GM03348 (cell line): ENCODE measurements around the gene GPR75.
"Not testable (repeated sequence)": the region's sequence is repeated elsewhere in the genome, so short reads cannot be mapped to it uniquely, and the experiment has no call there.

Experiments
- DNase-seq: peaks from one replicate; pipeline ENCODE4 v3.0.0; 2012; ENCODE audit warnings: low spot score

The GPR75 gene

DNA sequence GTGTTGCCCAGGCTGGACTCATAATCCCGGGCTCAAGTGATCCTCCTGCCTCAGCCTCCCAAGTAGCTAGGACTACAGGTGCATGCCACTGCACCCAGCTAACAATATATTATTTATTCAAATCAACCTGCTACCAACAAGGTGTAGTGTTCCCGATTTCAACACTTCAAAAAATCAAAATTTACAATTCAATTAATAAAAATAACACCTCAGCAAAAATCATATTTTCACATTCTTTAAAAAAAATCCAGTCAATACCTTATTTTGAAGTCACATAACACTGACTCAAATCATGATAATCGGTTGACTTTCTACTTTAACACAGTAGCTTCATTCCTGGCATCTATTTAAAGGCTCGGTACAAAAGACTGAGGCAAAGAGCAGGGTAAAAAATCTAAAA, 7.2 kb downstream of the GPR75 start:
- no peak for DNase-seq

DNA sequence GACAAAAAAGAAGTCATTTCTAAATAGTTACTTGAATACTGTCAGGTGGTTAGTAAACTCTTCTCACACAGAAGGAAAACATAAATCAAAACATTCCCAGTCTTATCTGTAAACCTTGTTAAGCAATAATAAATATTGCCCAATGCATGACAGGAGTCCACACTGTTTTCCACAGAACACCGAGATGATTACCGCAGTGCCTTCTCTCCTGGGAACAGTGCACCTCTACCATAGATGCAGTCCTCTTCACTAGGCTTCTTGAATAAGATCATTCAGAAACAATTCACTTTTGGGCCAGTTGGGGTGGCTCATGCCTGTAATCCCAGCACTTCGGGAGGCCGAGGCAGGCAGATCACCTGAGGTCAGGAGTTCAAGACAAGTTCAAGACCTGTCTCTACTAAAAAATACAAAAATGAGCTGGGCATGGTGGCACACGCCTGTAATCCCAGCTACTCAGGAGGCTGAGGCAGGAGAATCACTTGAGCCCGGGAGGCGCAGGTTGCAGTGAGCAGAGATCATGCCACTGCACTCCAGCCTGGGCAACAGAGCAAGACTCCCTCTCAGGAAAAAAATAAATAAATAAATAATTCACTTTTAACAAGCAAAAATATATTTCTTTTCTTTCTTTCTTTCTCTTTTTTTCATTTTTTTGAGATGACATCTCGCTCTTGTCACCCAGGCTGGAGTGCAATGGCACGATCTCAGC, 8.6 kb downstream of the GPR75 start:
- not testable (repeated sequence) for DNase-seq

DNA sequence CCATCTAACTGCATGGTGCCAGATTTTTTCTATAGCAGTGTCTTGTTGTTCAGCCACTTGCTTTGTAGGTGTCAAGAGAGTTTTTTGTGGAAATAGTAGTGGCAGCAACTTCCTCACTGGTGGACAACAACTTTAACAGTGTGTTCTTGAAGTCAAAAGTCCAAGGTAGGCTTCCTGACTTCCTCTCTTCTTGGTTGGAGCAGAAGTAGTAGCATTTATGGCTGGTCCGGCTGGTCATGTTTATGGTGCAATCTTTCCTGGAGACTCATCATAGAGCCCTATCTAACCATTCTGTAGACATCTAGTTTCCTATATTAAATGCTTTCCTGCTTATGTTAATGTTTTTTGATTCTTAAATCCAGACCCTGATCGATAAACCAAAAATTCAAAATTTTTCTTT, 11.7 kb downstream of the GPR75 start:
- DNase-seq, result no peak

DNA sequence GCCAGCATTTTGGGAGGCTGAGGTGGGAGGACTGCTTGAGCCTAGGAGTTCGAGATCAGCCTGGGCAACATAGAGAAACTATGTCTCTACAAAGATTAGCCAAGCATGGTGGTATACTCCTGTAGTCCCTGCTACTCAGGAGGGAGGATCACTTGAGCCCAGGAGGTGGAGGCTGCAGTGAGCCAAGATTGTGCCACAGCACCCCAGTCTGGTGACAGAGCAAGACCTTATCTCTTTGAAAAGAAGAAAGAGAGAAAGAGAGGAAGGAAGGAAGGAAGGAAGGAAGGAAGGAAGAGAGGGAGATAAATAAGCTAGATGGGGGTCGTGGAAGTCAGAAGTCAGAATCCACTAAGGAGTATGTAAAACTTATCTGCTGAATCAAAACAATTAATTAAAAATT, 16.2 kb downstream of the GPR75 start:
- no peak for DNase-seq

DNA sequence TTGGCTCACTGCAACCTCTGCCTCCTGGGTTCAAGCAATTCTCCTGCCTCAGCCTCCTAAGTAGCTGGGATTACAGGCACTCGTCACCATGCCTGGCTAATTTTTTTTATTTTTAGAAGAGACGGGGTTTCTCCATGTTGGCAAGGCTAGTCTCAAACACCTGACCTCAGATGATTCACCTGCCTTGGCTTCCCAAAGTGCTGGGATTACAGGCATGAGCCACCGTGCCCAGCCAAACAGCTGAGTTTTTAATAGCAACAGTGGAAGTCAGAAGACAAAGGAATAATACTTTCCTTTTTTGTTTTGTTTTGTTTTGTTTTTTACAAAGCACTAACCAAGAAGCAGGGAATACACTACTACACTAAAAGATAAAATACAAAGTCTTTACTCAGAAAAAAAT, 16.9 kb downstream of the GPR75 start:
- DNase-seq, result no peak

DNA sequence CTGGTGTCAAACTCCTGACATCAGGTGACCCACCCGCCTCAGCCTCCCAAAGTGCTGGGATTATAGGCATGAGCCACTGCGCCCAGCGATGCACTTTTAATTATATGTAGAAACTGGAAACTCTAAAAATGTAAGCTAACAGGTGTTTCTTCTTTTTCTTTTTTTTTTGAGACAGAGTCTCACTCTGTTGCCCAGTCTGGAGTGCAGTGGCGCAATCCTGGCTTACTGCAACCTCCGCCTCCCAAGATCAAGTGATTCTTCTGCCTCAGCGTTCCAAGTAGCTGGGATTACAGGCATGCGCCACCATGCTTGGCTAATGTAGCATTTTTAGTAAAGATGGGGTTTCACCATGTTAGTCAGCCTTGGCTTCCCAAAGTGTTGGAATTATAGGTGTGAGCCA, 18.1 kb downstream of the GPR75 start:
- DNase-seq, result not testable (repeated sequence)

DNA sequence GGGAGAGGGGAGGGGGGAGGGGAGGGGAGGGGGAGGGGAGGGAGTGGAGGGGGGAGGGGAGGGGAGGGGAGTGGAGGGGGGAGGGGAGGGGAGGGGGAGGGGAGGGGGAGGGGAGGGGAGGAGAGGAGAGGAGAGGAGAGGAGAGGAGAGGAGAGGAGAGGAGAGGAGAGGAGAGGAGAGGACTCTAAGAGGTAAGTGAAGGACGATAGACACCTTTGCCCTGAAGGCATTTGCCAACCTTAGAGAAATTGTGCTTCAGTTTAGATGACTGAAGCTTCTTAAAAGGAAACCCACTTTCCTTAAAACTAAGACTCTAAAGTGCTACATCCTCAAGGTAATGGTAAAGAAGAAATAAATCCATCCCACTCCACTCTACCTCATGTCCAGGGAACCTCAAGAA, 19.2 kb downstream of the GPR75 start:
- DNase-seq, result no peak

DNA sequence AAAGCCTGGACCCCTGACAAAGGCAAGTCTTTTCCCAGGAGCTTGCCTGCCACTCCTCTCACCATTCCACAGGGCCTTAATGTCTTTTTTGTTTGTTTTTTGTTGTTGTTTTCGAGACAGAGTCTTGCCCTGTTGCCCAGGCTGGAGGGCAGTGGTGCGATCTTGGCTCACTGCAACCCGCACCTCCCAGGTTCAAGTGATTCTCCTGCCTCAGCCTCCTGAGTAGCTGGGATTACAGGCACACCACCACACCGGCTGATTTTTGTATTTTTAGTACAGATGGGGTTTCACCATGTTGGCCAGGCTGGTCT, 29.8 kb downstream of the GPR75 start:
- DNase-seq, result not testable (repeated sequence)

DNA sequence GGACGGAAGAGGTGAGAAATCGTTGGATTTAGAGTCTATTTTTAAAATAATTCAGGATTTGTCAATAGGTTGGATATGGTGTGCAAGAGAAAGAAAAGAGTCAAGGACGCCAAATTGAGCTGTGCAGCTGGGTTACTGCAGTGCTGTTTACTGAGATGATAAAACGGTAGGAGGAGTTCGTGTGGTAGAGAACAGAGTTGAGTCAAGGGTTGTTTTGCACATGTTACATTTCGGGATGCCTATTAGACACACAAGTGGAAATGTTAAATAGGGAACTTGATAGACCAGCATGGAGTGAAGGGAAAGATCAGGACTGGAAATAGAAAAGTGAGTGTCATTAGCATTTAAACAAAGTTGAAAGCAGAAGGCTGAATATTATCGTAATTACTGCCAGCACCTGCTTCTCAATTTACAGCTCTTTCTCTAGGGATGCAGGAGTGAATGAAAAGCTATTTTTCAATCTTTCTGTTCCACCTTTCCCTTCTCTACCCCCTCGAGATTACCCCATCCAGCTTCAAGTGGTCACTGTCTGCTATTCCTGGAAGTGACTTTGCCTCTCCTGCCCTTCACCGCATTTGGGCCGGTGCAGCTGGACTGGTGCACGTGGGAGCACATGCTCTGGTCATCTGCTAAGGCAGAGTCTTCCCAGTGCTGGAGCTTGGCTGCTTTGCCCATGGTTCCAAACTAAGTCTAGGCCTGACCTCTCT, 30.3 kb downstream of the GPR75 start:
- DNase-seq, result no peak

DNA sequence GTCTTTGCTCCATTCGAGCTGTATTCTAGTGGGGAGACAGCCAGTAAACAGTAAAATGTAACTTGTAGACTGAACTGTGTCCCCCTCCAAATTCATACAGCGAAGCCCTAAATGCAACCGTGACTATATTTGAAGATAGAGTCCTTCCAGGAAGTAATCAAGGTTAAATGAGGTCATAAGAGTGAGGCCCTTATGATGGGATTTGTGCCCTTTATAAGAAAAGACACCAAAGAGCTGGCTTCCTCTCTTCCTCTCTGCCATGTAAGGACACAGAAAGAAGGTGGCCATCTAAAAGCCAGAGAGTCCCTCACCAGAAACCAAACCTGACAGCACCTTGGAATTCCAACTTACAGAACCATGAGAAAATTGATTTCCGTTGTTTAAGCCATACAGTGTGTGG, 31.4 kb downstream of the GPR75 start:
- no peak for DNase-seq

DNA sequence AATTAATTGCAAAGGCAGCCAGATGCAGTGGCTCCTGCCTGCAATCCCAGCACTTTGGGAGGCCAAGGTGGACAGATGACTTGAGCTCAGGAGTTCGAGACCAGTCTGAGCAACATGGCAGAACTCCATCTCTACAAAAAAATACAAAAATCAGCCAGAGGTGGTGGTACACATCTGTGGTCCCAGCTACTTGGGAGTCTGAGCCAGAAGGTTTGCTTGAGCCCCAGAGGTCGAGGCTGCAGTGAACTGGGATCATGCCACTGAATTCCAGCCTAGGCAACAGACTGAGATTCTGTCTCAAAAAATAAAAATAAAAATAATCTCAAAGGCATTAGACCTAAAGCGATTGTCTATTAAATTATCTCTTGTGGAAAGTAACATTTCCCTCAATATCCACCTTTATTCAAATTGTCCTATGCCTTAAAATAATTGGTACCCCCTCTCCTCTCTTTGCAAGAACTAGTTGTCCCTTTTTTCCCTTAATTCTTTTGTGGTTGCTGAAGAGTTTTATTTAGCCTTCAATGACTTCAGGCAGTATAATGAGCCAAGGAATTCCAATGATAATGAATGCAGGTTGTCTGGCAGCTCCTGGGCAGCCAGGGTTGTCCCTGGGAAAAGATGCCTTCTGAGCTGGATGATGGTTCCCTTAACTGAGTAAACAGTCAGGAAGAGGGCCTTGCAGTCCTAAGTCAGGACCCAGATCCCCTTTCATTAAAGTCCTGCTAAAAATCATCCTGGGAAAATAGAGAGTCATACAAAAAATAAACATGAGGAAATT, 32.2 kb downstream of the GPR75 start:
- DNase-seq, result no peak

DNA sequence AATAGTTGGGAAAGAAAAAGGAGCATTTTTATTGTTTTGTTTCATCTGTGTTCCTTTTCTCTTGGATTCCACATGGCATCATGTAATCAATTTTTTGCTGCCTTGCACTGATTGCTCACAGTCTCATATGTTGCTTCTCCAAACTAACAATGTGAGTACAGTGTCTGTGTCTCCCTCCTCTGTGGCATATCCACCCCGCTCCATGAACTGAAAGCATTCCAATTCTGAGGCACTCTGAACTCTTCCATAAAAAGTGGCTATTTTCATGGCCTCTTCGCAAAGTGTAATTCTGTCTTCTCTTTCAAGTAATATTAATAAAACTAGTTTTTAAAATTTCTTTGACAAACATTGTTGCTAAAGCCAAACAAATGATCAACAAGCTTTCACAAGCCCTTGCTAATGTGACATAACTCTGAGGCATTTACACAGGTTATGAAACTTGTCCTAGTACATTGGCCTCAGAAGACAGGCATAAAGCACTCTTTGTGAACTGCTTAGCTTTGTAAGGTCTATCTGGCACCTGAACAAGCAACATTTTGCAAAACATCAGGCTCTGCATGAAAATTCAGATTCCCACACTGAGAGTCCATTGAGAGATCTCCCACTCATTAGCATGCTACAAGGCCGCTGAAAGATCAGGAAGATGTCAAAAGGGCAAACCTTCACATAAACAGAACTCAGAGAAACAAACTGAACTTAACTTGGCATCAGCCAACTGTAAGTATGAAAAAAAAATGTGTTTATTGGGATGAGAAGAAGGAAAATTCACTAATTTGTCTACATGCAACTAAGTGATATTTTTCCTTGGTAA, 33.0 kb downstream of the GPR75 start:
- DNase-seq, result no peak

DNA sequence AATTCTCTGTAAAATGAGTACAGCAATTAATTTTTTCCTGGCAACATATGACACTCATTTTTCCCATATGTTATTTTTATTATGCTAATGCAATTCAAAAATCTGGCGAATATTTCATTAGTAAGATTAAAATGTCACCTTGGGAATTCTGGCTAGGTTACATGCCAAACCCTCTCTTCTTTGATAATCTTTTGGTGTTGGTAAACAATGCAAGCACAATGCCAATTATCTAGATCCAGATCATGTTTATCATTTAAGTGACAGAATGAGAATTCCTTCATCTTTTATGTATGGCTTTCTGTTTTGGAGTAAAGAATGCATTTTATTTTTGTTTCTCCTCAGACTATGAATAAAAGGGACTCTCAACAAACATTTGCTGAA, 33.7 kb downstream of the GPR75 start:
- no peak for DNase-seq

DNA sequence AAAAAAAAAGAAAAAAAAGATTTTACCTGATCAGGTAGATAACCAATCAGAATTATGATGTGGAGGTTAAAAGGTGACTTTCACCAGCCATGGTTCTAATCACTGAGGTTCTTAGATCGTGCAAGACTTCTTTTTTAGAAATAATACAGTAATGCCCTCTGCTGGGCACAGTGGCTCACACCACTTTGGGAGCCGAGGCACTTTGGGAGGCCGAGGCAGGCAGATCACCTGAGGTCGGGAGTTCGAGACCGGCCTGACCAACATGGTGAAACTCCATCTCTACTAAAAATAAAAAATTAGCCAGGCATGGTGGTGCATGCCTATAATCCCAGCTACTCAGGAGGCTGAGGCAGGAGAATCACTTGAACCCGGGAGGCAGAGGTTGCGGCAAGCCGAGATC, 36.1 kb downstream of the GPR75 start:
- DNase-seq, result not testable (repeated sequence)

DNA sequence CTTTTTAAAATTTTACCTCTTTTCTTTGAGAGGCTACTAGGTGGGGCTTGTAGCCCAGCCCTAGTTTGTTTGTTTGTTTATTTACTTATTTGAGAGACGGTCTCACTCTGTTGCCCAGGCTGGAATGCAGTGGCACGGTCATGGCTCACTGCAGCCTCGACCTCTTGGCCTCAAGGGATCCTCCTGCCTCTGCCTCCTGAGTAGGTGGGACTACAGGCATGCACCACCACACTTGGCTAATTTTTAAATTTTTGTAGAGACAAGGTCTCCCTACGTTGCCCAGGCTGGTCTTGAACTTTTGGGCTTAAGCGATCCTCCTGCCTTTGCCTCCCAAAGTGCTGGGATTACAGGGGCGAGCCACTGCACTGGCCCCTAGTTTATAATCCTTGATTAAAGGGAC, 38.0 kb downstream of the GPR75 start:
- DNase-seq, result no peak

DNA sequence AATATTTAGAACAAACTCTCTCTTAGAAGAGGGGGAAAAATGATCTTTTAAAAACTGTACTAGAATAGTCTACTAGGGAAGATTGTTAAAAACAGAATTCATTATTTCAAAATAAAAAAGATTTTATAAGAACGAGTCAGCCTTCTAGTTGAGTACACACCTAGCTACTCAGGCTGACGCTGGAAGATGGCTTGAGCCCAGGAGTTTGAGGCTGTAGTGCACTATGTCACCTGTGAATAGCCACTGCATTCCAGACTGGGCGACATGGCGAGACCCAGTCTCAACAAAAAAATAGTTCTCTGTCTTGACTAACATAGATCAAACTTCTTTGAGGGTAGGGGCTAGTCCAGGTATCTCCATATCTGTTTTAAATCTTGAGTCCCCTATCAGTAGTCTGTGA, 39.1 kb downstream of the GPR75 start:
- no peak for DNase-seq

DNA sequence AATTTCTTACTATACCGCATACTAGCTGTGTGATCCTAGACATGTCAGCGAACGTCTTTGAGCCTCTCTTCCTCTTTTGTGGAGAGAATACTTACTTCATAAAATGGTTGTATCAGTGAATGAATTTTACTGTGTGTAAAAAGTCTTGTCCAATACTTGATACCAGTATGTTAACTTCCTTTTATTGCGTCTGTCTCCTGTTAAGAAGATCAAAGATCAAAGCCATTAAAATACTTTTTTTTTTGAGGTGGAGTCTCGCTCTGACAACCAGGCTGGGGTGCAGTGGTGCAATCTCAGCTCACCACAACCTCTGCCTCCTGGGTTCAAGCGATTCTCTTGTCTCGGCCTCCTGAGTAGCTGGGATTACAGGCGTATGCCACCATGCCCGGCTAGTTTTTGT, 39.7 kb downstream of the GPR75 start:
- DNase-seq, result no peak

DNA sequence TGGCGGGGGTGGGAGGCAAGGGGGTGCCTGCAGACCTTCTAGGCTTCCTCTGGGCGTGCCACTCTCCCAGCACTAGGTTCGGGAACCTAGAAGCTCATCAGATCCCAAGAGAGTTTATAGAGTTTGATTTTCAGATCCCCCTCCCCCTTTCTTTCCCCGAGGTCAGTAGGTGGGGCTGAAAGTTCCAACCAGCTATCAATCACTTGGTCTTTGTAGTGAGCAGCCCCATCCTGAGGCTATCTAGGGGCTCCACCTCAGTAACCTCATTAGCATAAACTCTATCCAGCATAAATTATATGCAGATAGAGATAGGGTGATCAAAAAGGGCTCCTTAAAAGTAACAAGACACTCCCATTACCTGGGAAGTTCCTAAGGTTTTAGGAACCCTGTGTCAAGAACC, 40.1 kb downstream of the GPR75 start:
- DNase-seq, result no peak

DNA sequence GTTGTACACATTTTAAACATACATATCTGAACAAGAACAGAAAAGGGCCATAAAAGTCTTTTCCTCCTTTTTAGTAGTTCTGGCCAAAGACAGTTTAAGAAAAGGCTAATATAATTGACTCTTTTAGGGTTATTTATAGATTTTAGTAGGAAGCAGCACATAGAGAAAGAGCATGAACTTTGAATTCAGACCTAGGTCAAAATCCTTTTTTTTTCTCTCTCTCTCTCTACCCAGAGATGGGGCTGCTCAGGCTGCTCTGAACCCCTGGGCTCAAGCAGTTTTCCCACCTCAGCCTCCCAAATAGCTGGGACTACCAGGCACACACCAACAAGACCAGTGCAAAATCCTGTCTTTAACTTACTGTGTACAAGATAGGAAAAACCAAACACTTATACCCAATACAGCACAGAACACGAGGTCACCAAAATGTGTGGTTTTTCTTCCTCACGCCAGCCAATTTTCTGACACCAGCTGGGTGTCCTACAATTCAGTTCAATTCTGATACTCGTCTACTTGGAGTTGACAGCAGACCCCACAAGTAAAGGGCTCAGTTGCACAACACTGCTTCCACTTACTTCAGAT, 40.8 kb downstream of the GPR75 start:
- DNase-seq, result no peak

DNA sequence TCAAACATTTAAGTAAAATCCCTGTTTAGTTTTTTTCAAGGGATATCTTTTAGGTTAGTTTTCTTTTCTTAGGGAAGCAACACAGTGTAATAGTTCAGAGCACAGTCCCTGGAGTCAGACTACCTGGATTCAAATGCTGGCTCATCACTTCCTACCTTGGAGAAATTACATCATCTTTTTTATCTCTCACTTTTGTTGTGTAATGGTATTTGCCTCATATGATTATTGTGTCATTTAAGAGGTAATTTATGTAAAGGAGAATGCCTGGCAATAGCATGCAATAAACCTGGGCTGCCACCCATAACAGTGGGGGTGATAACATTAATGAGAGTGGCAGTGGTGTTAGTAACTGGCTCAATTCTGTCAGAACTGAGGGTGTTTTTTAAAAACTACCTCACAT, 46.6 kb downstream of the GPR75 start:
- DNase-seq, result no peak

DNA sequence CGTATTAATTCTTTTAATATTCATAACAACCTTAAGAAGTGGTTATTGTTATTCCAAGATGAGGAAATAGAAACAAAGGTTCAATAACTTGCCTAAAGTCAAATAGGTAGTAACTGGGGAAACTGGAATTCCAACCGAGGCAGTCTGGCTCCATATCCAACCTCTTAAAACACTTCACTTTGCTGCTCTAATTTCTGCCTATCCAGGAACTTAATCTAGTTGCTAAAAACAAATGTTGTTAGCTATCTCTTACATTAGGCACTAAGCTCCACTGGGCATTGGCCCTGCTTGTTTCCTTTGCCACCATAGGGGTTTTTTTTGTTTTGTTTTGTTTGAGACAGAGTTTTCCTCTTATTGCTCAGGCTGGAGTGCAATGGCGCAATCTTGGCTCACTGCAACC, 48.2 kb downstream of the GPR75 start:
- DNase-seq, result no peak
